OCI-LY7 (cell line): ENCODE measurements around the gene NUDCD3. TPM values are rescaled to one million over a fixed set of nuclear protein-coding genes. Genes with fewer than 3 reads are reported as not detected.

Experiments used
- BruUV-seq: library from RNA; stranded (reverse); fragments of 400-500 nt; replicated peaks from 2 replicates; lab custom pipeline; 2021; lab: Mats Ljungman, UMichigan
- CTCF ChIA-PET: fragments of 300-600 bp; sonication (Branson Sonifier 250); formaldehyde crosslinking; loops from one replicate; lab custom pipeline; 2022; ENCODE audit warnings: antibody characterized with exemption; ENCODE audit not compliant: unreplicated experiment; lab: Charles Lee
- POLR2A ChIA-PET: fragments of 300-600 bp; sonication (Branson Sonifier 250); formaldehyde crosslinking; loops from one replicate; lab custom pipeline; 2022; ENCODE audit warnings: antibody characterized with exemption; lab: Charles Lee
- DNase-seq: peaks from one replicate; pipeline ENCODE4 v3.0.0-alpha.2; 2015; ENCODE audit warnings: low spot score
- H2AFZ ChIP-seq: fragments of 200-600 bp; sonication (generic), shearing (Covaris generic); 2 replicates; pipeline ENCODE4 v1.6.1; 2014; ENCODE audit warnings: mild to moderate bottlenecking, antibody characterized with exemption, low read length, moderate library complexity
- H3K27ac ChIP-seq: fragments of 200-600 bp; sonication (generic); 2 replicates; pipeline ENCODE4 v1.5.1; 2014; ENCODE audit warnings: mixed run types, low read depth, mild to moderate bottlenecking, moderate library complexity, low read length, inconsistent platforms; ENCODE audit not compliant: poor library complexity, severe bottlenecking
- H3K36me3 ChIP-seq: fragments of 200-600 bp; sonication (generic); 2 replicates; pipeline ENCODE4 v1.6.1; 2014; ENCODE audit warnings: mild to moderate bottlenecking, antibody characterized with exemption, low read length, moderate library complexity, mixed read lengths; ENCODE audit not compliant: insufficient read depth
- H3K4me1 ChIP-seq: fragments of 200-600 bp; sonication (generic); 2 replicates; pipeline ENCODE4 v1.5.1; 2014; ENCODE audit warnings: mild to moderate bottlenecking, low read length; ENCODE audit not compliant: insufficient read depth, poor library complexity, severe bottlenecking
- H3K4me2 ChIP-seq: fragments of 200-600 bp; sonication (generic); 2 replicates; pipeline ENCODE4 v1.6.1; 2014; ENCODE audit warnings: mild to moderate bottlenecking, low read length
- H3K4me3 ChIP-seq: fragments of 200-600 bp; sonication (generic); 2 replicates; pipeline ENCODE4 v1.5.1; 2014; ENCODE audit warnings: mild to moderate bottlenecking, low read depth, low read length; ENCODE audit not compliant: poor library complexity, severe bottlenecking
- H3K79me2 ChIP-seq: fragments of 200-600 bp; sonication (generic); 2 replicates; pipeline ENCODE4 v1.6.1; 2016; ENCODE audit warnings: low read depth, mild to moderate bottlenecking, low read length, moderate library complexity, mixed read lengths; ENCODE audit not compliant: insufficient read depth
- H3K9me2 ChIP-seq: fragments of 200-600 bp; sonication (generic); 2 replicates; pipeline ENCODE4 v1.6.1; 2016; ENCODE audit warnings: mild to moderate bottlenecking, low read length, mixed read lengths; ENCODE audit not compliant: insufficient read depth
- H3K9me3 ChIP-seq: fragments of 200-600 bp; sonication (generic); 2 replicates; pipeline ENCODE4 v1.6.1; 2014; ENCODE audit warnings: mild to moderate bottlenecking, mixed run types, low read length, mixed read lengths
- H4K20me1 ChIP-seq: fragments of 200-600 bp; sonication (generic); 2 replicates; pipeline ENCODE4 v1.6.1; 2014; ENCODE audit warnings: mild to moderate bottlenecking, antibody characterized with exemption, low read length, moderate library complexity, mixed read lengths; ENCODE audit not compliant: insufficient read depth
- EZH2phosphoT487 ChIP-seq: fragments of 200-600 bp; sonication (generic); IDR thresholded peaks from 2 replicates; pipeline ENCODE4 v1.6.1; 2018; ENCODE audit warnings: low read depth, borderline replicate concordance, mild to moderate bottlenecking, mixed run types, antibody characterized with exemption, low read length, moderate library complexity, mixed read lengths
- intact Hi-C: fragments of 100-400 bp; cut with micrococcal nuclease; formaldehyde crosslinking; loops from one replicate; pipeline ENCODE4 v1.10.0; 2022; ENCODE audit not compliant: unreplicated experiment
- total RNA-seq, 2 experiments: library from RNA; depleted of rRNA in 1 of 2; stranded (reverse); fragments of >200 nt in 1 of 2; shearing (Covaris generic) in 1 of 2; gene quantifications; 2 replicates each; pipeline ENCODE4 v1.2.3, GENCODE V29; 2014 to 2022
- TF ChIP-seq, protein P1 (sequence below): fragments of 200-600 bp; sonication (generic); conservative IDR thresholded peaks from 2 replicates; pipeline ENCODE4 v1.5.1; 2014; ENCODE audit warnings: mild to moderate bottlenecking, antibody characterized with exemption, low read length, moderate library complexity, mixed read lengths

The NUDCD3 gene
- total RNA-seq, 2 experiments from 2014 or later: 57.0 to 108 TPM

DNA sequence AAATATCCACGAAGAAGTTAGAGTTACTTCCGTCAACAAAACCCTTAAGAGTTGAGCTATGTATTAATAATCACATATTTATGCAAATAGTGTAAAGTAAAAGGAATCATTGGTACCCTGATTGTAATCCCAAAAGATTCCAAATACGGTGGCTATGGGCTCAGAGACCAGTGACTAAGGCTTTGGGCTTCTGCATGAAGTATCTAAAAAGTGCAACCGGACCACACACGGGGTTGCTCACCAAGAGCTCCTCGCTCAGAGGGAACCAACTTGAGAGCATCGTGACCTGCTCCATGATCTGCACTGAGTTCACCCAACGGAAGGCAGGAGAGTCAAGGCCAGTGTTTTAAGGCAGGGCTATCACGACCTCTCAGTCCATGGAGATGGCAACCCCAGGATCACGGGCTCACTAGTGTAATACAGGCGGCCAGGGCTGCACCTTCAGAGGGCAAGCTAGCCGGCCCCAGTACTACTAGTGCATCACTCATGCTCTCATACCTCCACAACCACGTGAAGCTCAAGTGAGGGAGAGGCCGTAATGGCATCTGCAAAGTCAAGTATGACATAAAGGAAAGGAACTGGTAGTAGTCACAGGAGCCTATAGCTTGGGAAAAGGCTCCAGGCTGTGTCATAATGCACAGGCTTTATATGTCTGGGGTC lies 87.9 kb downstream of the NUDCD3 start:
- CTCF ChIA-PET: interaction anchor here (0.5 to 1.0 kb wide), 3 partner anchors 27 to 614 kb away, joined by 3 read pairs; no protein-coding TSS in a partner anchor
- Histone ChIP-seq H3K36me3 (peaks cover 64% of the 10 kb centered on the region), H3K79me2 (peaks cover 2% of the 10 kb centered on the region; the same call in 1 of the 2 replicates), H3K4me3 (no peak overlapping the region), H3K9me3 (no peaks in the 10 kb centered on the region), H3K27ac (no peak overlapping the region), H2AFZ (no peak overlapping the region), H3K4me1 (no peaks in the 10 kb centered on the region), H3K4me2 (no peak overlapping the region), H3K9me2 (no peaks in the 10 kb centered on the region), H4K20me1 (no peaks in the 10 kb centered on the region)
- DNase-seq: no peak
- no TSS peak for BruUV-seq
- POLR2A ChIA-PET: interaction anchor here (0.5 to 1.1 kb wide), 2 partner anchors 19 to 751 kb away, joined by 3 read pairs; no protein-coding TSS in a partner anchor
- intact Hi-C loops: no loop called here
- no peak for TF ChIP-seq EZH2phosphoT487
- TF ChIP-seq, protein P1, sequence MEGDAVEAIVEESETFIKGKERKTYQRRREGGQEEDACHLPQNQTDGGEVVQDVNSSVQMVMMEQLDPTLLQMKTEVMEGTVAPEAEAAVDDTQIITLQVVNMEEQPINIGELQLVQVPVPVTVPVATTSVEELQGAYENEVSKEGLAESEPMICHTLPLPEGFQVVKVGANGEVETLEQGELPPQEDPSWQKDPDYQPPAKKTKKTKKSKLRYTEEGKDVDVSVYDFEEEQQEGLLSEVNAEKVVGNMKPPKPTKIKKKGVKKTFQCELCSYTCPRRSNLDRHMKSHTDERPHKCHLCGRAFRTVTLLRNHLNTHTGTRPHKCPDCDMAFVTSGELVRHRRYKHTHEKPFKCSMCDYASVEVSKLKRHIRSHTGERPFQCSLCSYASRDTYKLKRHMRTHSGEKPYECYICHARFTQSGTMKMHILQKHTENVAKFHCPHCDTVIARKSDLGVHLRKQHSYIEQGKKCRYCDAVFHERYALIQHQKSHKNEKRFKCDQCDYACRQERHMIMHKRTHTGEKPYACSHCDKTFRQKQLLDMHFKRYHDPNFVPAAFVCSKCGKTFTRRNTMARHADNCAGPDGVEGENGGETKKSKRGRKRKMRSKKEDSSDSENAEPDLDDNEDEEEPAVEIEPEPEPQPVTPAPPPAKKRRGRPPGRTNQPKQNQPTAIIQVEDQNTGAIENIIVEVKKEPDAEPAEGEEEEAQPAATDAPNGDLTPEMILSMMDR: no peak

DNA sequence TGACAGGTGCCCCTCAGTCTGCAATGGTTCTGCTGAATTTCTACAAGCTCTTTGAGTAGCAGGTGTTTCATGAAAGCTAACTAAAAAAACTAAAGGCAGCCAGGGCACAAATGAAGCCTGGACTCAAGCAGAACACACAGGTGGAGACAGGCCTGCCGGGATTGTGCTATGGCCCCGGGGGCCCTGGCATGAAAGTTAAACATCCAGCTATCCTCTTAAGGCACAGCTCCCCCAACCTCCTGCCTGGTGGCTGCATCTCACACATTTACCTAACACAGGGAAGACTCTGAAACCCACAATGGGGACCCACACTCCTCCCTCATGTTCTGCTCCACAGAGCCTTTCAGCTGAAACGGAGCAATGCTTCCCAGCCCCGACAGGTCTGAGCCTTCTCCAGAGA lies 88.8 kb downstream of the NUDCD3 start:
- CTCF ChIA-PET: interaction anchor here (1.0 kb wide), 1 partner anchor 26 kb away, joined by 3 read pairs; no protein-coding TSS in a partner anchor
- TF ChIP-seq, protein P1: no peak
- TF ChIP-seq EZH2phosphoT487: no peak
- no peak for DNase-seq
- no peaks in the 10 kb centered on the region for H4K20me1 ChIP-seq
- peaks cover 60% of the 10 kb centered on the region for H3K36me3 ChIP-seq
- no peak overlapping the region for H2AFZ ChIP-seq
- H3K79me2 ChIP-seq: no peaks in the 10 kb centered on the region
- BruUV-seq: no TSS peak
- intact Hi-C loops: no loop called here
- no peaks in the 10 kb centered on the region for H3K9me2 ChIP-seq
- H3K27ac ChIP-seq: no peak overlapping the region
- no peak overlapping the region for H3K4me3 ChIP-seq
- H3K4me2 ChIP-seq: no peak overlapping the region
- no peaks in the 10 kb centered on the region for H3K9me3 ChIP-seq
- no peaks in the 10 kb centered on the region for H3K4me1 ChIP-seq
- POLR2A ChIA-PET: interaction anchor here (1.1 kb wide), 1 partner anchor 20 kb away, joined by 3 read pairs; no protein-coding TSS in a partner anchor

DNA sequence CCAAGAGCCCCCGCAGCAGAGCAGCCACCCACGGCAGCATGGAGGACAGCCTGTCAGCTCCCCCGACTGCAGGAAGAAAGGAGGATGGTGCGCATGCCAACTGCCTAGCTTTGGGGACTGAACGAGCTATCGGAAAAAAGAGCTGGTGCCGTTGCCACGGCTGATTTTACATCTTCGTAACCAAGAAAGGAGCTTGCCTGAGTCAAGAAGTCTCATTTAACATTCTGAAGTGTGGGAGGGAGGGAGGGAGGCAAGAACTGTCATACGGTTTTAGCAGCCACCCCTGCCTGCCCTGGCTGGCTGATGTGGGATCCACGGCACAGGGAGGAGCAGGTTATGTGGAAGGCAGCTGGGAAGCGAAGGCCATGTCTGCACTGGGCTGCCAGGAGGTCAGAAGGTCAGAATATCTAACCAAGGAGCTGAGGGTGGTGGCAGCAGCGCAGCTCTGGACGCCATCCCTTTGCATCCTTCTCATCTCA lies 90.4 kb downstream of the NUDCD3 start:
- no peak for TF ChIP-seq EZH2phosphoT487
- TF ChIP-seq, protein P1: no peak
- ChIA-PET POLR2A (interaction anchor here (0.6 to 0.7 kb wide), 2 partner anchors 34 to 460 kb away, joined by 3 to 4 read pairs; no protein-coding TSS in a partner anchor), CTCF (no interaction called here)
- no peaks in the 10 kb centered on the region for H3K4me1 ChIP-seq
- no peak overlapping the region for H3K4me2 ChIP-seq
- no peak overlapping the region for H2AFZ ChIP-seq
- H3K27ac ChIP-seq: no peak overlapping the region
- DNase-seq: no peak
- H3K79me2 ChIP-seq: no peaks in the 10 kb centered on the region
- no peaks in the 10 kb centered on the region for H3K9me2 ChIP-seq
- H3K9me3 ChIP-seq: no peaks in the 10 kb centered on the region
- H3K4me3 ChIP-seq: no peak overlapping the region
- BruUV-seq: no TSS peak
- H4K20me1 ChIP-seq: no peaks in the 10 kb centered on the region
- peaks cover 53% of the 10 kb centered on the region for H3K36me3 ChIP-seq
- intact Hi-C loops: no loop called here
